PC-3 (cell line): Measurements from ENCODE around the gene CMSS1. TPM values are rescaled to one million over a fixed set of nuclear protein-coding genes. Genes with fewer than 3 reads are reported as not detected.

Source experiments
- ATAC-seq: fragments of 200-7000 bp; cut with Tn5 transposase; 2 replicates; pipeline ENCODE4 v1.9.1; 2020; ENCODE audit warnings: mild to moderate bottlenecking, moderate library complexity
- BruUV-seq: library from RNA; stranded (reverse); fragments of 400-500 nt; replicated peaks from 2 replicates; lab custom pipeline; 2021; lab: Mats Ljungman, UMichigan
- CTCF ChIA-PET: fragments of 300-600 bp; sonication (Branson Sonifier 250); formaldehyde crosslinking; loops from one replicate; lab custom pipeline; 2022; ENCODE audit warnings: antibody characterized with exemption; lab: Charles Lee
- POLR2A ChIA-PET: fragments of 300-600 bp; sonication (Branson Sonifier 250); formaldehyde crosslinking; loops from one replicate; lab custom pipeline; 2022; ENCODE audit warnings: antibody characterized with exemption; ENCODE audit not compliant: unreplicated experiment; lab: Charles Lee
- DNase-seq: peaks from one replicate; pipeline ENCODE4 v3.0.0-alpha.2; 2015
- H2AFZ ChIP-seq: fragments of 300-600 bp; sonication (generic); 2 replicates; pipeline ENCODE4 v1.6.0; 2016; ENCODE audit warnings: antibody characterized with exemption, low read length
- H3F3A ChIP-seq: fragments of 300-600 bp; sonication (generic); one replicate; pipeline ENCODE4 v1.6.0; 2017; ENCODE audit warnings: antibody characterized with exemption, low read length, control low read depth, mild to moderate bottlenecking; ENCODE audit not compliant: unreplicated experiment
- H3K27ac ChIP-seq: fragments of 300-600 bp; sonication (generic); 2 replicates; pipeline ENCODE4 v1.5.1; 2016; ENCODE audit warnings: mild to moderate bottlenecking, low read length
- H3K27me3 ChIP-seq: fragments of 300-600 bp; sonication (generic); 2 replicates; pipeline ENCODE4 v1.6.1; 2016; ENCODE audit warnings: low read length, mixed read lengths
- H3K36me3 ChIP-seq: fragments of 300-600 bp; sonication (generic); 2 replicates; pipeline ENCODE4 v1.6.1; 2016; ENCODE audit warnings: low read depth, mixed run types, low read length, mixed read lengths
- H3K4me1 ChIP-seq: fragments of 300-600 bp; sonication (generic); 2 replicates; pipeline ENCODE4 v1.5.1; 2016; ENCODE audit warnings: low read length; ENCODE audit not compliant: insufficient read depth
- H3K4me2 ChIP-seq: fragments of 300-600 bp; sonication (generic); 2 replicates; pipeline ENCODE4 v1.6.0; 2016; ENCODE audit warnings: low read length
- H3K4me3 ChIP-seq: fragments of 300-600 bp; sonication (generic); 2 replicates; pipeline ENCODE4 v1.5.1; 2016; ENCODE audit warnings: mild to moderate bottlenecking, low read length, mixed read lengths
- H3K79me2 ChIP-seq: fragments of 300-600 bp; sonication (generic); 2 replicates; pipeline ENCODE4 v1.6.1; 2017; ENCODE audit warnings: low read length, mixed read lengths
- H3K9ac ChIP-seq: fragments of 300-600 bp; sonication (generic); 2 replicates; pipeline ENCODE4 v1.6.0; 2016; ENCODE audit warnings: mild to moderate bottlenecking, low read length
- H3K9me2 ChIP-seq: fragments of 300-600 bp; sonication (generic); replicated peaks from 2 replicates; pipeline ENCODE4 v1.6.1; 2016; ENCODE audit warnings: mixed run types, low read length, mixed read lengths
- H3K9me3 ChIP-seq: fragments of 300-600 bp; sonication (generic); 2 replicates; pipeline ENCODE4 v1.6.1; 2016; ENCODE audit warnings: low read length, mixed read lengths
- H4K20me1 ChIP-seq: fragments of 300-600 bp; sonication (generic); 2 replicates; pipeline ENCODE4 v1.6.1; 2016; ENCODE audit warnings: low read length, mixed read lengths
- CTCF ChIP-seq: fragments of 300-600 bp; sonication (generic); conservative IDR thresholded peaks from 2 replicates; pipeline ENCODE4 v1.5.1; 2017; ENCODE audit warnings: antibody characterized with exemption, low read depth, mild to moderate bottlenecking, low read length
- EZH2 ChIP-seq: fragments of 300-600 bp; sonication (generic); IDR thresholded peaks from one replicate; pipeline ENCODE4 v1.6.1; 2017; ENCODE audit warnings: antibody characterized with exemption, mild to moderate bottlenecking, low read length; ENCODE audit not compliant: unreplicated experiment
- EZH2phosphoT487 ChIP-seq: fragments of 300-600 bp; sonication (generic); IDR thresholded peaks from 2 replicates; pipeline ENCODE4 v1.6.1; 2018; ENCODE audit warnings: mild to moderate bottlenecking, antibody characterized with exemption, low read length, borderline replicate concordance
- intact Hi-C: fragments of 100-400 bp; cut with micrococcal nuclease; formaldehyde crosslinking; loops from 2 replicates; pipeline ENCODE4 v1.9.0; 2023
- total RNA-seq: library from RNA; depleted of rRNA; stranded (reverse); fragments of >200 nt; gene quantifications from 2 replicates; pipeline ENCODE4 v1.2.3, GENCODE V29; 2014

Gene CMSS1
- total RNA-seq, 1 experiment from 2014 or later, result 63.1 TPM

- no peak overlapping the region for H3K4me3 ChIP-seq
- ATAC-seq (peak; percentile 49), DNase-seq (no peak)
- H3K27ac ChIP-seq, result no peak overlapping the region
- TF ChIP-seq CTCF, result no peak
- no peak for TF ChIP-seq EZH2phosphoT487
- H3K36me3 ChIP-seq, result no peaks in the 10 kb centered on the region
- H3K9me2 ChIP-seq, result no peaks in the 10 kb centered on the region
- H3K27me3 ChIP-seq, result no peaks in the 10 kb centered on the region
- H4K20me1 ChIP-seq, result no peaks in the 10 kb centered on the region
- no peaks in the 10 kb centered on the region for H3F3A ChIP-seq
- ChIA-PET CTCF (interaction anchor here (1.0 to 1.1 kb wide), 9 partner anchors 12 to 410 kb away, joined by 3 to 13 read pairs (median 8); no protein-coding TSS in a partner anchor), POLR2A (interaction anchor here (0.7 to 1.0 kb wide), 3 partner anchors 16 to 182 kb away, joined by 5 to 8 read pairs (median 6); no protein-coding TSS in a partner anchor)
- no TSS peak for BruUV-seq
- no peak overlapping the region for H3K9ac ChIP-seq
- intact Hi-C loops, result loop anchor here (1.0 to 5.0 kb wide), 9 partner anchors 53 to 411 kb away; no protein-coding TSS in a partner anchor
- H3K79me2 ChIP-seq, result peaks cover 75% of the 10 kb centered on the region
- peaks cover 25% of the 10 kb centered on the region for H3K4me1 ChIP-seq
- H2AFZ ChIP-seq, result no peak overlapping the region
- H3K9me3 ChIP-seq, result no peaks in the 10 kb centered on the region
- H3K4me2 ChIP-seq, result no peak overlapping the region
Observed at GRCh38 chr3:99843590-99844258, 26.1 kb downstream of the CMSS1 start.

DNA sequence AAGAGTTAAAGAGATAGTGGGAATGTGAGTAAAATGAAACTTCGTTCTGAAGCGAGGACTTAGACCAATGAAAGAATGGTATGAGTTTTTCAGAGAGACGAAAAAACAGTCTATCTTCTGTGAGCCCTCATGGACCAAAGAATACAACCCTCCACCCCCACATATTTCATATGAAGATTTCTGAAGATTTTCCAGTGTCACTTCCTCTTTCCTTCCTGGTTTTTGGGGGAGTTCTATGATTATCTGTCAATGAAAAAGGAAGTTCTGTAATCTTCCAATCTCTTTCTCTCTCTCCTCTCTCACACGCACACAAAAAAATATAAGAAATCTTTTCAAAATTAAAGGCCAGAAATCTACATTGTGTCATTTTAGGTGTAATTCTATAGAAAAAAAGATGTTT, 27.7 kb downstream of the CMSS1 start:
- H3K9me2 ChIP-seq, result no peaks in the 10 kb centered on the region
- H4K20me1 ChIP-seq, result no peaks in the 10 kb centered on the region
- no peaks in the 10 kb centered on the region for H3K36me3 ChIP-seq
- H3K27me3 ChIP-seq, result no peaks in the 10 kb centered on the region
- no peak overlapping the region for H3K4me3 ChIP-seq
- peaks cover 79% of the 10 kb centered on the region for H3K79me2 ChIP-seq
- ATAC-seq (no peak), DNase-seq (no peak)
- peaks cover 25% of the 10 kb centered on the region for H3K4me1 ChIP-seq
- CTCF ChIA-PET, result no interaction called here
- no peak overlapping the region for H3K27ac ChIP-seq
- POLR2A ChIA-PET, result no interaction called here
- H3F3A ChIP-seq, result no peaks in the 10 kb centered on the region
- no peak overlapping the region for H2AFZ ChIP-seq
- H3K4me2 ChIP-seq, result no peak overlapping the region
- TF ChIP-seq CTCF, result no peak
- TF ChIP-seq EZH2, result no peak
- TF ChIP-seq EZH2phosphoT487, result no peak
- H3K9me3 ChIP-seq, result no peaks in the 10 kb centered on the region
- no TSS peak for BruUV-seq
- intact Hi-C loops, result no loop called here
- H3K9ac ChIP-seq, result no peak overlapping the region

DNA sequence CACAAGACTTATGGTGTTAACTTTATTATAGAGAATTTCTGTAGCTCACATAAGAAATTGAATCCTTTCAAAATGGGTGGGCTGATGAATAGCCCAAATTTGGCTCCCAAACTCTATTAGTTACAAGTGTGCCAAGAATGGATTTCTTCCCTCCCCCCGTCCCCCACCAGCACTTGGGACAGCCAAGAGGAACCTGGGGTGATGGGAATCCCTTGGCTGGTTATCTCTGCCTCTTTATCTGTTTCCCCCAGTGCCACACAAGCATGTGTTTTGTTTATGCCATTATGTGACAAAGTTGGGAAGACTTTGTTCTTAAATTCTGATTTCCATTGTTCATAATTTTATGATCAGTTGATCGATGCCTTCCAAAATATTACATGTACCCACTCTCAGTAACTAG, 28.3 kb downstream of the CMSS1 start:
- no peak for DNase-seq
- H3K9me2 ChIP-seq, result no peaks in the 10 kb centered on the region
- H3K27me3 ChIP-seq, result no peaks in the 10 kb centered on the region
- H4K20me1 ChIP-seq, result no peaks in the 10 kb centered on the region
- H3K4me3 ChIP-seq, result no peak overlapping the region
- no peak overlapping the region for H3K27ac ChIP-seq
- no peak overlapping the region for H2AFZ ChIP-seq
- no peaks in the 10 kb centered on the region for H3K9me3 ChIP-seq
- ChIA-PET POLR2A (no interaction called here), CTCF (interaction anchor here (0.6 kb wide), 1 partner anchor 340 kb away, joined by 10 read pairs; no protein-coding TSS in a partner anchor)
- no peaks in the 10 kb centered on the region for H3F3A ChIP-seq
- BruUV-seq, result no TSS peak
- ATAC-seq, result no peak
- peaks cover 25% of the 10 kb centered on the region for H3K4me1 ChIP-seq
- H3K79me2 ChIP-seq, result peaks cover 80% of the 10 kb centered on the region
- intact Hi-C loops, result no loop called here
- TF ChIP-seq CTCF, result no peak
- TF ChIP-seq EZH2phosphoT487, result no peak
- no peak for TF ChIP-seq EZH2
- H3K36me3 ChIP-seq, result no peaks in the 10 kb centered on the region
- no peak overlapping the region for H3K9ac ChIP-seq
- no peak overlapping the region for H3K4me2 ChIP-seq
